Sigmoid colon (tissue), 7 donors: ENCODE data around the gene MYH13. TPM values are rescaled to one million over a fixed set of nuclear protein-coding genes. Genes with fewer than 3 reads are reported as not detected.

Experiments used
- DNase-seq: peaks from one replicate; pipeline ENCODE4 v3.0.0-alpha.2; 2019
- H3K27ac ChIP-seq, 4 donors: fragments of 200-600 bp; sonication (generic); one replicate each; pipeline ENCODE4 v1.5.1; 2016 to 2019; ENCODE audit warnings: mild to moderate bottlenecking in 1 of 4
- H3K27me3 ChIP-seq, 3 donors: fragments of 200-600 bp; sonication (generic); one replicate each; pipeline ENCODE4 v1.5.1; 2019; ENCODE audit warnings: mild to moderate bottlenecking in 1 of 3
- H3K36me3 ChIP-seq, 4 donors: fragments of 200-600 bp; sonication (generic); one replicate each; pipeline ENCODE4 v1.5.1; 2016 to 2019
- H3K4me1 ChIP-seq, 4 donors: fragments of 200-600 bp; sonication (generic); one replicate each; pipeline ENCODE4 v1.5.1; 2017 to 2019
- H3K4me3 ChIP-seq, 4 donors: fragments of 200-600 bp; sonication (generic); one replicate each; pipeline ENCODE4 v1.5.1; 2017 to 2019; ENCODE audit warnings: mild to moderate bottlenecking in 2 of 4, moderate library complexity in 1 of 4
- H3K9me3 ChIP-seq, 4 donors: fragments of 200-600 bp in 3 of 4; sonication (generic) in 3 of 4; one replicate each; pipeline versions ENCODE4 v1.5.1 to v1.6.1; 2013 to 2019
- CTCF ChIP-seq, 4 experiments: fragments of 450-650 bp in 3 of 4; fragments of 200-600 bp in 1 of 4; IDR thresholded peaks; one replicate each; pipeline ENCODE4 v1.5.1; 2016 to 2019; ENCODE audit warnings: antibody characterized with exemption in 4 of 4, mild to moderate bottlenecking in 3 of 4, moderate library complexity in 2 of 4
- EP300 ChIP-seq, 4 donors: sonication (generic); formaldehyde crosslinking; IDR thresholded peaks; one replicate each; pipeline ENCODE4 v1.6.1; 2017; ENCODE audit warnings: antibody characterized with exemption in 4 of 4
- POLR2A ChIP-seq, 2 donors: fragments of 450-650 bp; IDR thresholded peaks; one replicate each; pipeline ENCODE4 v1.6.1; 2016; ENCODE audit warnings: antibody characterized with exemption in 2 of 2, mild to moderate bottlenecking in 2 of 2, moderate library complexity in 2 of 2
- POLR2AphosphoS5 ChIP-seq, 4 donors: sonication (generic); formaldehyde crosslinking; IDR thresholded peaks; one replicate each; pipeline ENCODE4 v1.6.1; 2017; ENCODE audit warnings: antibody characterized with exemption in 4 of 4
- WGBS, 2 donors: extraction: QIAGEN DNeasy Blood & Tissue Kit; methylation state at CpG; one replicate each; pipeline ENCODE4 v1.1.7; 2013; 5-methylcytosine and 5-hydroxymethylcytosine counted together
- intact Hi-C: fragments of 100-400 bp; cut with DNase I; formaldehyde crosslinking; loops from one replicate; pipeline ENCODE4 v1.15.1; 2023
- polyA plus RNA-seq, 3 donors: library from polyadenylated mRNA; stranded (reverse); fragments of 200-250 nt; gene quantifications; one replicate each; pipeline ENCODE4 v1.2.3, GENCODE V29; 2013
- total RNA-seq, 4 donors: library from RNA; depleted of rRNA; stranded (reverse); fragments of >200 nt; gene quantifications; one replicate each; pipeline ENCODE4 v1.1.0, GENCODE V29; 2016
- donor health status: healthy with polysubstance abuse.
- donor health status: Bipolar disorder and iron deficiency.
- donor health status: healthy.

Gene MYH13
- total and polyA plus RNA-seq, 7 donors: 0.06 TPM; not detected in 6

GRCh38 chr17:10394201-10394887 lies 21.5 kb upstream of the MYH13 start:
- Histone ChIP-seq H3K4me3 (no peak overlapping the region), H3K36me3 (no peaks in the 10 kb centered on the region), H3K4me1 (no peaks in the 10 kb centered on the region), H3K27me3 (no peaks in the 10 kb centered on the region), H3K27ac (no peak overlapping the region), H3K9me3 (no peaks in the 10 kb centered on the region)
- intact Hi-C loops: no loop called here
- WGBS, 2 donors: 92 to 93% methylated on average over 6 of the region's 6 CpGs
- DNase-seq: no peak
- no peak for TF ChIP-seq CTCF (IDR thresholded peaks at IDR 0.05)
- no peak for TF ChIP-seq POLR2AphosphoS5 (IDR thresholded peaks at IDR 0.05)
- TF ChIP-seq POLR2A (IDR thresholded peaks at IDR 0.05): no peak
- no peak for TF ChIP-seq EP300 (IDR thresholded peaks at IDR 0.05)

GRCh38 chr17:10392880-10393279 lies 20.1 kb upstream of the MYH13 start:
- 89 to 91% methylated on average over 9 of the region's 9 CpGs for WGBS, 2 donors
- Histone ChIP-seq H3K4me1 (no peaks in the 10 kb centered on the region), H3K36me3 (no peaks in the 10 kb centered on the region), H3K27ac (no peak overlapping the region), H3K27me3 (no peaks in the 10 kb centered on the region), H3K4me3 (no peak overlapping the region), H3K9me3 (no peaks in the 10 kb centered on the region)
- DNase-seq: no peak
- intact Hi-C loops: no loop called here
- TF ChIP-seq POLR2A (IDR thresholded peaks at IDR 0.05) (no peak), POLR2AphosphoS5 (IDR thresholded peaks at IDR 0.05) (no peak), CTCF (IDR thresholded peaks at IDR 0.05) (no peak), EP300 (IDR thresholded peaks at IDR 0.05) (no peak)

- no peak for TF ChIP-seq CTCF (IDR thresholded peaks at IDR 0.05)
- TF ChIP-seq POLR2AphosphoS5 (IDR thresholded peaks at IDR 0.05): no peak
- TF ChIP-seq POLR2A (IDR thresholded peaks at IDR 0.05): no peak
- TF ChIP-seq EP300 (IDR thresholded peaks at IDR 0.05): no peak
- Histone ChIP-seq H3K27me3 (no peaks in the 10 kb centered on the region), H3K9me3 (peaks cover 0 to 2% (median 0%) of the 10 kb centered on the region in 4 donors), H3K4me1 (peaks cover 0 to 1% (median under 1%) of the 10 kb centered on the region in 4 donors), H3K4me3 (no peak overlapping the region), H3K27ac (no peak overlapping the region), H3K36me3 (no peaks in the 10 kb centered on the region)
- no peak for DNase-seq
- 59 to 64% methylated on average over 6 of the region's 6 CpGs for WGBS, 2 donors
- intact Hi-C loops: no loop called here
Measured at GRCh38 chr17:10385871-10386270, 13.1 kb upstream of the MYH13 start.

- no peaks in the 10 kb centered on the region for H3K36me3 ChIP-seq
- H3K9me3 ChIP-seq: peaks cover 0 to 2% (median 0%) of the 10 kb centered on the region in 4 donors
- H3K4me3 ChIP-seq: no peak overlapping the region
- no peak for DNase-seq
- intact Hi-C loops: no loop called here
- 60 to 69% methylated on average over 8 of the region's 8 CpGs for WGBS, 2 donors
- TF ChIP-seq EP300 (IDR thresholded peaks at IDR 0.05): no peak
- TF ChIP-seq CTCF (IDR thresholded peaks at IDR 0.05): no peak
- TF ChIP-seq POLR2AphosphoS5 (IDR thresholded peaks at IDR 0.05): no peak
- TF ChIP-seq POLR2A (IDR thresholded peaks at IDR 0.05): no peak
- H3K4me1 ChIP-seq: peaks cover 0 to 13% (median 7%) of the 10 kb centered on the region in 4 donors
- H3K27me3 ChIP-seq: no peaks in the 10 kb centered on the region
- H3K27ac ChIP-seq: no peak overlapping the region
Measured at GRCh38 chr17:10384175-10384574, 11.4 kb upstream of the MYH13 start.
